Uterus (tissue), 2 donors: ENCODE data around the gene HS3ST3A1.

Experiments used
- POLR2A ChIP-seq, 2 donors: fragments of 450-650 bp; IDR thresholded peaks; one replicate each; pipeline ENCODE4 v1.6.1; 2016; ENCODE audit warnings: antibody characterized with exemption in 2 of 2, mild to moderate bottlenecking in 1 of 2, moderate library complexity in 1 of 2
- TF ChIP-seq, protein P1 (sequence below), 4 experiments: fragments of 200-600 bp in 2 of 4; fragments of 450-650 bp in 2 of 4; sonication (generic) in 2 of 4; IDR thresholded peaks; one replicate each; pipeline ENCODE4 v1.5.1; 2016 to 2019; ENCODE audit warnings: antibody characterized with exemption in 4 of 4, mild to moderate bottlenecking in 2 of 4, moderate library complexity in 1 of 4

DNA sequence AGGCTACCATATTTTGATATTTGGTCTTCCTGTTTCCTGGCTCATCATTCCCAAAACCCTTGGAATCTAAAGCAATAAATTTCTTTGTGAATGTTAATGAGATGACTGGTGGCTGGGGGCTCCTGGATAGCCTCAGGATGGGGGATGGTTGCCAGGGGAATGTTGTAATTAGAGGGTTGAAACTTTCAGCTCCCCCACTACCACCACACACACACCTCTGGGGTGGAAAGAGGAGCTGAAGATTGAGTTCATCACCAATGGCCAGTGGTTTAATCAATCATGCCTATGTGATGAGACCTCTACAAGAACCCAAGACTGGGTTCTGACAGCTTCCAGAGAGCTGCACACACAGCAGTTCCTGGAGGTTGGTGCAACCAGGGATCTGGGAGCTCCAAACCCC, 59.1 kb downstream of the HS3ST3A1 start:
- TF ChIP-seq, protein P1, sequence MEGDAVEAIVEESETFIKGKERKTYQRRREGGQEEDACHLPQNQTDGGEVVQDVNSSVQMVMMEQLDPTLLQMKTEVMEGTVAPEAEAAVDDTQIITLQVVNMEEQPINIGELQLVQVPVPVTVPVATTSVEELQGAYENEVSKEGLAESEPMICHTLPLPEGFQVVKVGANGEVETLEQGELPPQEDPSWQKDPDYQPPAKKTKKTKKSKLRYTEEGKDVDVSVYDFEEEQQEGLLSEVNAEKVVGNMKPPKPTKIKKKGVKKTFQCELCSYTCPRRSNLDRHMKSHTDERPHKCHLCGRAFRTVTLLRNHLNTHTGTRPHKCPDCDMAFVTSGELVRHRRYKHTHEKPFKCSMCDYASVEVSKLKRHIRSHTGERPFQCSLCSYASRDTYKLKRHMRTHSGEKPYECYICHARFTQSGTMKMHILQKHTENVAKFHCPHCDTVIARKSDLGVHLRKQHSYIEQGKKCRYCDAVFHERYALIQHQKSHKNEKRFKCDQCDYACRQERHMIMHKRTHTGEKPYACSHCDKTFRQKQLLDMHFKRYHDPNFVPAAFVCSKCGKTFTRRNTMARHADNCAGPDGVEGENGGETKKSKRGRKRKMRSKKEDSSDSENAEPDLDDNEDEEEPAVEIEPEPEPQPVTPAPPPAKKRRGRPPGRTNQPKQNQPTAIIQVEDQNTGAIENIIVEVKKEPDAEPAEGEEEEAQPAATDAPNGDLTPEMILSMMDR (IDR thresholded peaks at IDR 0.05) = no peak
- TF ChIP-seq POLR2A (IDR thresholded peaks at IDR 0.05) = no peak
